MCF 10A (cell line): ENCODE data around the gene SEC24D. TPM values are rescaled to one million over a fixed set of nuclear protein-coding genes. Genes with fewer than 3 reads are reported as not detected.

Experiments
- BruUV-seq: library from RNA; stranded (reverse); fragments of 400-500 nt; replicated peaks from 2 replicates; lab custom pipeline; 2021; lab: Mats Ljungman, UMichigan
- CTCF ChIA-PET: fragments of 300-600 bp; sonication (Branson Sonifier 250); formaldehyde crosslinking; extraction: SDS; loops from one replicate; lab custom pipeline; 2021; ENCODE audit warnings: antibody characterized with exemption, inconsistent platforms; lab: Yijun Ruan, JAX
- POLR2A ChIA-PET: fragments of 300-600, 350-650 bp; sonication (Branson Sonifier 250); formaldehyde crosslinking; extraction: SDS; loops from one replicate; lab custom pipeline; 2020; ENCODE audit warnings: antibody characterized with exemption, inconsistent platforms; lab: Yijun Ruan, JAX
- DNase-seq: peaks from one replicate; pipeline ENCODE4 v3.0.0-alpha.2; 2018; ENCODE audit not compliant: unreplicated experiment
- H3K27ac Mint-ChIP-seq: one replicate; pipeline ENCODE4 v1.8.0; 2022; ENCODE audit warnings: mild to moderate bottlenecking, low read depth, mixed read lengths; ENCODE audit not compliant: unreplicated experiment
- H3K27me3 Mint-ChIP-seq: one replicate; pipeline ENCODE4 v1.8.0; 2022; ENCODE audit warnings: mixed read lengths; ENCODE audit not compliant: insufficient read depth, unreplicated experiment
- H3K36me3 Mint-ChIP-seq: one replicate; pipeline ENCODE4 v1.8.0; 2022; ENCODE audit warnings: mild to moderate bottlenecking, moderate library complexity, mixed read lengths; ENCODE audit not compliant: insufficient read depth, unreplicated experiment
- H3K4me1 Mint-ChIP-seq: one replicate; pipeline ENCODE4 v1.8.0; 2022; ENCODE audit warnings: mixed read lengths; ENCODE audit not compliant: insufficient read depth, unreplicated experiment
- H3K4me3 Mint-ChIP-seq: one replicate; pipeline ENCODE4 v1.8.0; 2022; ENCODE audit warnings: mild to moderate bottlenecking, moderate library complexity, mixed read lengths; ENCODE audit not compliant: unreplicated experiment
- H3K9me3 Mint-ChIP-seq: one replicate; pipeline ENCODE4 v1.8.0; 2022; ENCODE audit warnings: mixed read lengths; ENCODE audit not compliant: unreplicated experiment
- intact Hi-C: fragments of 100-400 bp; cut with micrococcal nuclease; formaldehyde crosslinking; loops from 2 replicates; pipeline ENCODE4 v1.14.1; 2022
- total RNA-seq: library from RNA; stranded (reverse); gene quantifications from 2 replicates; pipeline ENCODE4 v1.2.3, GENCODE V29; 2022
- TF ChIP-seq, protein P1 (sequence below): fragments of 200-600 bp; IDR thresholded peaks from one replicate; pipeline ENCODE4 v1.8.0; 2022; ENCODE audit warnings: antibody characterized with exemption, mild to moderate bottlenecking; ENCODE audit not compliant: unreplicated experiment

Gene SEC24D
- total RNA-seq, 1 experiment from 2014 or later = 117 TPM

- Mint-ChIP-seq H3K27me3 (no peaks in the 10 kb centered on the region), H3K36me3 (peaks cover 28% of the 10 kb centered on the region), H3K4me1 (peaks cover 27% of the 10 kb centered on the region), H3K9me3 (no peaks in the 10 kb centered on the region), H3K4me3 (no peak overlapping the region), H3K27ac (no peak overlapping the region)
- peak; percentile 56 for DNase-seq
- TF ChIP-seq, protein P1, sequence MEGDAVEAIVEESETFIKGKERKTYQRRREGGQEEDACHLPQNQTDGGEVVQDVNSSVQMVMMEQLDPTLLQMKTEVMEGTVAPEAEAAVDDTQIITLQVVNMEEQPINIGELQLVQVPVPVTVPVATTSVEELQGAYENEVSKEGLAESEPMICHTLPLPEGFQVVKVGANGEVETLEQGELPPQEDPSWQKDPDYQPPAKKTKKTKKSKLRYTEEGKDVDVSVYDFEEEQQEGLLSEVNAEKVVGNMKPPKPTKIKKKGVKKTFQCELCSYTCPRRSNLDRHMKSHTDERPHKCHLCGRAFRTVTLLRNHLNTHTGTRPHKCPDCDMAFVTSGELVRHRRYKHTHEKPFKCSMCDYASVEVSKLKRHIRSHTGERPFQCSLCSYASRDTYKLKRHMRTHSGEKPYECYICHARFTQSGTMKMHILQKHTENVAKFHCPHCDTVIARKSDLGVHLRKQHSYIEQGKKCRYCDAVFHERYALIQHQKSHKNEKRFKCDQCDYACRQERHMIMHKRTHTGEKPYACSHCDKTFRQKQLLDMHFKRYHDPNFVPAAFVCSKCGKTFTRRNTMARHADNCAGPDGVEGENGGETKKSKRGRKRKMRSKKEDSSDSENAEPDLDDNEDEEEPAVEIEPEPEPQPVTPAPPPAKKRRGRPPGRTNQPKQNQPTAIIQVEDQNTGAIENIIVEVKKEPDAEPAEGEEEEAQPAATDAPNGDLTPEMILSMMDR = peak; percentile 39
- ChIA-PET CTCF (interaction anchor here (0.6 to 11.6 kb wide), 31 partner anchors 10 to 204 kb away, joined by 3 to 121 read pairs (median 5); partner anchors contain the start of gene SYNPO2), POLR2A (interaction anchor here (1.0 to 1.5 kb wide), 8 partner anchors 22 to 196 kb away, joined by 3 to 7 read pairs (median 4); partner anchors contain the start of gene SYNPO2)
- intact Hi-C loops = loop anchor here (1.0 to 2.0 kb wide), 3 partner anchors 93 to 197 kb away; no protein-coding TSS in a partner anchor
- BruUV-seq = no TSS peak
Measured at GRCh38 chr4:118772081-118772766, 63.7 kb downstream of the SEC24D start.

- ChIA-PET POLR2A (interaction anchor here (0.5 to 1.4 kb wide), 7 partner anchors 10 to 203 kb away, joined by 3 read pairs; no protein-coding TSS in a partner anchor), CTCF (interaction anchor here (0.6 to 11.6 kb wide), 16 partner anchors 9 to 206 kb away, joined by 3 to 121 read pairs (median 15); partner anchors contain the start of gene SYNPO2)
- TF ChIP-seq, protein P1 = no peak
- H3K9me3 Mint-ChIP-seq = no peaks in the 10 kb centered on the region
- no peak overlapping the region for H3K4me3 Mint-ChIP-seq
- H3K27ac Mint-ChIP-seq = no peak overlapping the region
- H3K36me3 Mint-ChIP-seq = peaks cover 36% of the 10 kb centered on the region
- no TSS peak for BruUV-seq
- no peaks in the 10 kb centered on the region for H3K27me3 Mint-ChIP-seq
- H3K4me1 Mint-ChIP-seq = peaks cover 18% of the 10 kb centered on the region
- intact Hi-C loops = no loop called here
- DNase-seq = no peak
Measured at GRCh38 chr4:118770741-118771187, 65.2 kb downstream of the SEC24D start.

DNA sequence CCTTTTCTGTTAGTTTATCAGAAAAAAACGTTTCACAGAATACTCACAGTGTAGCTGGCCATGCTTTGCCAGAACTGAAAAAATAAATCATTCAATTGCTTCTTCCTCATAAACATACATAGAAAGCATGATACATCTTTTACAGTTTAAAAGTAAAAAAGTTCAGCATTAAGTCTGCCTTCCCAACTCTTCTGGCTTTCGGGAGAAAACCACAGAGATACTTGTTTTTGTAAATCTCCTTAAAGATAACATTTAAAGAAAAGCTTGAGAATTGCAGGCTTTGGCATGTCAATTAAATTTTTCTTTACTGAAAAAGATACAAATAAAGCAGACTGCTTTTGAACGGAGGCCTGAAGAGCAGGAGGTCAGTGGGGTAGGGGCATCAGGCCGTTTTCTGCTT, 66.8 kb downstream of the SEC24D start:
- H3K36me3 Mint-ChIP-seq = peaks cover 36% of the 10 kb centered on the region
- TF ChIP-seq, protein P1 = no peak
- peaks cover 6% of the 10 kb centered on the region for H3K4me1 Mint-ChIP-seq
- DNase-seq = no peak
- H3K27ac Mint-ChIP-seq = no peak overlapping the region
- intact Hi-C loops = no loop called here
- BruUV-seq = no TSS peak
- ChIA-PET CTCF (interaction anchor here (1.3 to 11.6 kb wide), 4 partner anchors 27 to 203 kb away, joined by 3 to 121 read pairs (median 48); partner anchors contain the start of gene SYNPO2), POLR2A (no interaction called here)
- no peaks in the 10 kb centered on the region for H3K9me3 Mint-ChIP-seq
- no peaks in the 10 kb centered on the region for H3K27me3 Mint-ChIP-seq
- H3K4me3 Mint-ChIP-seq = no peak overlapping the region

GRCh38 chr4:118767109-118767508, 68.8 kb downstream of the SEC24D start:
- POLR2A ChIA-PET = no interaction called here
- no peak overlapping the region for H3K4me3 Mint-ChIP-seq
- no peaks in the 10 kb centered on the region for H3K9me3 Mint-ChIP-seq
- no peaks in the 10 kb centered on the region for H3K27me3 Mint-ChIP-seq
- DNase-seq = no peak
- intact Hi-C loops = no loop called here
- H3K36me3 Mint-ChIP-seq = peaks cover 37% of the 10 kb centered on the region
- no peaks in the 10 kb centered on the region for H3K4me1 Mint-ChIP-seq
- CTCF ChIA-PET = interaction anchor here (3.0 to 11.6 kb wide), 2 partner anchors 124 to 214 kb away, joined by 6 to 121 read pairs; partner anchors contain the start of gene SYNPO2
- TF ChIP-seq, protein P1 = no peak
- H3K27ac Mint-ChIP-seq = peak overlapping the region; percentile 87
- no TSS peak for BruUV-seq
